Lower leg skin (tissue), 4 donors: ENCODE results near the gene CCL25. TPM values are rescaled to one million over a fixed set of nuclear protein-coding genes. Genes with fewer than 3 reads are reported as not detected.

Experiments used
- DNase-seq, 2 donors: peaks; one replicate each; pipeline ENCODE4 v3.0.0-alpha.2; 2019; ENCODE audit warnings: low spot score in 2 of 2
- H3K4me3 ChIP-seq: fragments of 200-600 bp; sonication (generic); 2 replicates; pipeline ENCODE4 v1.5.1; 2017; ENCODE audit warnings: mild to moderate bottlenecking, low read depth; ENCODE audit not compliant: poor library complexity, severe bottlenecking
- POLR2A ChIP-seq, 2 donors: fragments of 450-650 bp; IDR thresholded peaks; one replicate each; pipeline ENCODE4 v1.6.1; 2016 to 2017; ENCODE audit warnings: antibody characterized with exemption in 2 of 2, mild to moderate bottlenecking in 1 of 2, moderate library complexity in 1 of 2
- WGBS, 2 donors: methylation state at CpG; one replicate each; pipeline ENCODE4 v1.1.5; 2018; 5-methylcytosine and 5-hydroxymethylcytosine counted together
- intact Hi-C: fragments of 100-400 bp; cut with DNase I; formaldehyde crosslinking; loops from one replicate; pipeline ENCODE4 v1.15.0; 2023; ENCODE audit warnings: low total_unique reads
- total RNA-seq, 4 donors: library from RNA; depleted of rRNA; stranded (reverse); fragments of >200 nt; gene quantifications; one replicate each; pipeline ENCODE4 v1.1.0, GENCODE V29; 2016
- TF ChIP-seq, protein P1 (sequence below), 3 donors: fragments of 450-650 bp; IDR thresholded peaks; one replicate each; pipeline ENCODE4 v1.5.1; 2016; ENCODE audit warnings: antibody characterized with exemption in 3 of 3, mild to moderate bottlenecking in 3 of 3, moderate library complexity in 2 of 3

Gene CCL25
- total RNA-seq, 4 donors from 2014 or later = 0.81 TPM; not detected in 3

- no peak overlapping the region for H3K4me3 ChIP-seq
- DNase-seq = no peak
- 97 to 98% methylated on average over 3 of the region's 3 CpGs for WGBS, 2 donors
- no peak for TF ChIP-seq POLR2A (IDR thresholded peaks at IDR 0.05)
- TF ChIP-seq, protein P1, sequence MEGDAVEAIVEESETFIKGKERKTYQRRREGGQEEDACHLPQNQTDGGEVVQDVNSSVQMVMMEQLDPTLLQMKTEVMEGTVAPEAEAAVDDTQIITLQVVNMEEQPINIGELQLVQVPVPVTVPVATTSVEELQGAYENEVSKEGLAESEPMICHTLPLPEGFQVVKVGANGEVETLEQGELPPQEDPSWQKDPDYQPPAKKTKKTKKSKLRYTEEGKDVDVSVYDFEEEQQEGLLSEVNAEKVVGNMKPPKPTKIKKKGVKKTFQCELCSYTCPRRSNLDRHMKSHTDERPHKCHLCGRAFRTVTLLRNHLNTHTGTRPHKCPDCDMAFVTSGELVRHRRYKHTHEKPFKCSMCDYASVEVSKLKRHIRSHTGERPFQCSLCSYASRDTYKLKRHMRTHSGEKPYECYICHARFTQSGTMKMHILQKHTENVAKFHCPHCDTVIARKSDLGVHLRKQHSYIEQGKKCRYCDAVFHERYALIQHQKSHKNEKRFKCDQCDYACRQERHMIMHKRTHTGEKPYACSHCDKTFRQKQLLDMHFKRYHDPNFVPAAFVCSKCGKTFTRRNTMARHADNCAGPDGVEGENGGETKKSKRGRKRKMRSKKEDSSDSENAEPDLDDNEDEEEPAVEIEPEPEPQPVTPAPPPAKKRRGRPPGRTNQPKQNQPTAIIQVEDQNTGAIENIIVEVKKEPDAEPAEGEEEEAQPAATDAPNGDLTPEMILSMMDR (IDR thresholded peaks at IDR 0.05) = no peak
- intact Hi-C loops = no loop called here
Measured at GRCh38 chr19:8039231-8039630, 13.3 kb upstream of the CCL25 start.

DNA sequence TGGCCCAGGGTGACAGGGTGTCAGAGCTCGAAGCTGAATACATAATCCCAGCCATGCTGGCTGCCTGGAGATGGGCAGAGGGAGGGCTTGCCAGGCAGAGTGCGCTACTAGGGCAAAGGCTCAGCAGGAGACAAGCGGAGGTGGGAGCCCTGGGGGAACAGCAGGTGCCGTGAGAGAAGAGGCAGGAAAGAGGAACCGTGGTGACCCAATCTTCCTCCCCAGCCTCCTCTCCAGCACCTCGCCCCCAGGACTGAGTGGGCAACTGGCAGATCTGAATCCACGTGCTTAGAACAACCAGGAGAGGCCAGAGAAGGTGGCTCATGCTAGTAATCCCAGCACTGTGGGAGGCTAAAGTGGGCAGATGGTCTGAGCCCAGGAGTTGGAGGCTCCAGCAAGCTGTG is 11.0 kb upstream of the CCL25 start:
- no peak overlapping the region for H3K4me3 ChIP-seq
- TF ChIP-seq, protein P1 (IDR thresholded peaks at IDR 0.05) = no peak
- TF ChIP-seq POLR2A (IDR thresholded peaks at IDR 0.05) = no peak
- 60 to 68% methylated on average over 7 of the region's 7 CpGs for WGBS, 2 donors
- intact Hi-C loops = no loop called here
- no peak for DNase-seq

GRCh38 chr19:8042900-8043299 is 9.7 kb upstream of the CCL25 start:
- intact Hi-C loops = no loop called here
- DNase-seq = no peak
- H3K4me3 ChIP-seq = no peak overlapping the region
- WGBS, 2 donors = 90 to 91% methylated on average over 9 of the region's 9 CpGs
- TF ChIP-seq, protein P1 (IDR thresholded peaks at IDR 0.05) = no peak
- TF ChIP-seq POLR2A (IDR thresholded peaks at IDR 0.05) = no peak

DNA sequence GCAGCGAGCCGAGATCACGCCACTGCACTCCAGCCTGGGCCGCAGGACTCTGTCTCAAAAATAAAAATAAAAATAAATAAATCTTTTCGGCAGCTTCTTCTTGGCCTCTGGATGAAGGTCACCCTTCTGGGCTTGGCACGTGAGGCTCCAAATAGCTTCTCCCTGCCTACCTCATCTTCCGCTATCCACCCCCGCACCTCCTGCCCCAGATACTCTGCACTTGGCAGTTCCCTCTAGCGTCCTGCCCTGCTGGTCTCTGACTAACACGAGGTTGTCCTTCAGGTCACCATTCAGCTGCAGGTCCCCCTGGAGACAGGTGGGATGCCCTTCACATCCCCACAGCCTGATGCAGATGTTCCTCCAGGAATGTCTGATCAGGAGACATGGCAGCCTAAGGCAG is 8.5 kb upstream of the CCL25 start:
- TF ChIP-seq, protein P1 (IDR thresholded peaks at IDR 0.05) = no peak
- no peak for TF ChIP-seq POLR2A (IDR thresholded peaks at IDR 0.05)
- intact Hi-C loops = no loop called here
- WGBS, 2 donors = 81 to 85% methylated on average over 10 of the region's 10 CpGs
- no peak overlapping the region for H3K4me3 ChIP-seq
- no peak for DNase-seq

GRCh38 chr19:8045872-8046568 is 6.5 kb upstream of the CCL25 start:
- 58 to 71% methylated on average over 10 of the region's 10 CpGs for WGBS, 2 donors
- no peak overlapping the region for H3K4me3 ChIP-seq
- intact Hi-C loops = no loop called here
- TF ChIP-seq, protein P1 (IDR thresholded peaks at IDR 0.05) = no peak
- no peak for TF ChIP-seq POLR2A (IDR thresholded peaks at IDR 0.05)
- no peak for DNase-seq
